Measurements from ENCODE around the gene SH3PXD2B. TPM values are rescaled to one million over a fixed set of nuclear protein-coding genes. Genes with fewer than 3 reads are reported as not detected.

SH3PXD2B gene
- total and polyA plus RNA-seq, 10 of the 15 experiments (the other 5 are each of a cell fraction or from before 2014, with no cell fraction given) = 0.05 to 1.6 (median 0.57) TPM

GRCh38 chr5:172380987-172381643 lies 73.2 kb downstream of the SH3PXD2B start:
- ChIA-PET RAD21 (ENCODE audit: unreplicated experiment) (no interaction called here), POLR2A (interaction anchor here (0.5 kb wide), 1 partner anchor 66 kb away, joined by 5 read pairs; no protein-coding TSS in a partner anchor), SMC1A (ENCODE audit: uncharacterized antibody, unreplicated experiment) (no interaction called here), CTCF (no interaction called here)
- Histone ChIP-seq H4K20me1 (ENCODE audit: control insufficient read depth, insufficient read depth) (no peaks in the 10 kb centered on the region), H2AFZ (ENCODE audit: control insufficient read depth, low read depth, low read length) (no peak overlapping the region), H3K4me1 (ENCODE audit: control insufficient read depth, insufficient read depth, low read length) (peaks cover 6% of the 10 kb centered on the region), H3K27ac (ENCODE audit: control insufficient read depth, insufficient read depth) (no peak overlapping the region), H3K36me3 (ENCODE audit: control insufficient read depth in 2 of 2, insufficient read depth in 2 of 2, low read length in 1 of 2) (no peaks in the 10 kb centered on the region), H3K9ac (ENCODE audit: control insufficient read depth, insufficient read depth, low read length) (no peak overlapping the region), H3K79me2 (ENCODE audit: control insufficient read depth, insufficient read depth, low read length) (no peaks in the 10 kb centered on the region), H3K27me3 (replicated peaks in 1 of 2; ENCODE audit: control insufficient read depth in 2 of 2, insufficient read depth in 2 of 2, low read length in 1 of 2) (no peaks in the 10 kb centered on the region), H3K4me3 (no peak overlapping the region), H3K4me2 (ENCODE audit: control insufficient read depth, insufficient read depth) (no peak overlapping the region), H3K9me3 (replicated peaks; ENCODE audit: control insufficient read depth, insufficient read depth, low read length) (no peaks in the 10 kb centered on the region)
- DNase-seq (ENCODE audit: low read depth, low spot score) (no peak), ATAC-seq (no peak), FAIRE-seq (no peak)
- in situ Hi-C loops (cut with MboI) (no loop called here), intact Hi-C loops (cut with micrococcal nuclease; ENCODE audit: unreplicated experiment) (loop anchor here (5.0 kb wide), 1 partner anchor 71 kb away; the partner anchor contains the start of gene SH3PXD2B)
- no TSS peak for BruUV-seq (replicated peaks)
- WGBS (ENCODE audit: insufficient coverage, insufficient replicate concordance, low lambda C conversion rate, missing lambda C conversion rate) = 86% methylated on average over 20 of the region's 21 CpGs
- TF ChIP-seq E4F1 (IDR thresholded peaks at IDR 0.05; ENCODE audit: borderline replicate concordance, partially characterized antibody) (no peak), ZNF687 (IDR thresholded peaks at IDR 0.05) (no peak), BCL11A (IDR thresholded peaks at IDR 0.05; ENCODE audit: low read depth, low read length) (no peak), ZNF622 (IDR thresholded peaks at IDR 0.05) (no peak), E2F8 (IDR thresholded peaks at IDR 0.05; ENCODE audit: low read depth, partially characterized antibody) (no peak), EZH2 (IDR thresholded peaks at IDR 0.05; ENCODE audit: borderline replicate concordance, control insufficient read depth, low read depth, low read length) (no peak), MEF2A (IDR thresholded peaks at IDR 0.05; ENCODE audit: insufficient read depth, low read depth, low read length) (no peak), SUPT20H (IDR thresholded peaks at IDR 0.05; ENCODE audit: borderline replicate concordance, control insufficient read depth, low read depth, low read length) (no peak)

Measured in GM12878 (cell line).